ENCODE measurements around the gene FOXO1. TPM values are rescaled to one million over a fixed set of nuclear protein-coding genes. Genes with fewer than 3 reads are reported as not detected.

The FOXO1 gene
- total and polyA plus RNA-seq, 2 of the 13 experiments (the other 11 are each of a cell fraction or from before 2014, with no cell fraction given) = 8.1 to 13.1 TPM

DNA sequence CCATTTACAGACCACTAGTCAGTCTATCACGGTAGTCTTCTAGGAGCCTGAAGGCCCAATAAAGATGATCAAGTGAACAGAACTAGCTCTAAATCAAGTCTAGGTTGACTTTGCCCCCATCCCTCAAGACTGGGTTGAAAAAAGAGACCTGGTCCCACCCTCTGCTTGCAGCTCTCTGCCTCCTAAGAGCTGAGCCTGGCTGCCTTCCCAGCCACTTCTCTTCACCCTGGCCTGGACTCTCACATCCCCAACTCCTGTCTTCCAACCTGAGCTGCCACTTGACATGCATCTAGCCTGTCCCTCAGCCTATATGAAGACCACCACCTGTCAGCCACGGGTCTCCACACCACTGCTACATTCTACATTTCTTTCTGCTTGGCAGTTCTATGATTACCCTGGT, 99.6 kb downstream of the FOXO1 start:
- Histone ChIP-seq H3K9ac (ENCODE audit: insufficient read depth, low read depth, low read length) (no peak overlapping the region), H3K4me3 (replicated peaks in 1 of 3; ENCODE audit: insufficient read depth in 1 of 3, low read depth in 2 of 3, low read length in 3 of 3) (no peak overlapping the region), H3K79me2 (ENCODE audit: insufficient read depth, low read length) (peaks cover 86% of the 10 kb centered on the region), H3K4me2 (ENCODE audit: low read depth, low read length) (no peak overlapping the region), H3K36me3 (replicated peaks in 1 of 2; ENCODE audit: control insufficient read depth in 1 of 2, insufficient read depth in 2 of 2, low read length in 2 of 2) (no peaks in the 10 kb centered on the region; a peak in 1 of 5 replicates), H3K27me3 (ENCODE audit: control insufficient read depth in 1 of 2, insufficient read depth in 2 of 2, low read length in 2 of 2) (no peaks in the 10 kb centered on the region), H4K20me1 (ENCODE audit: insufficient read depth, low read length) (no peaks in the 10 kb centered on the region), H2AFZ (ENCODE audit: low read length) (no peak overlapping the region), H3K27ac (ENCODE audit: extremely low read length, insufficient read depth, low read length) (peak overlapping the region; percentile 8), H3K4me1 (ENCODE audit: insufficient read depth, low read length) (peaks cover 99% of the 10 kb centered on the region), H3K9me3 (ENCODE audit: low read length) (no peaks in the 10 kb centered on the region)
- ATAC-seq = no peak
- no TSS peak for BruUV-seq (replicated peaks)
- intact Hi-C loops (cut with micrococcal nuclease; ENCODE audit: unreplicated experiment) = no loop called here
- ChIA-PET POLR2A (no interaction called here), CTCF (ENCODE audit: low intra/inter-chr PET ratio, low total read pairs) (no interaction called here)
- no peak for TF ChIP-seq ATF1 (CRISPR knock-in tag; IDR thresholded peaks at IDR 0.05)
- no peak for TF ChIP-seq NBN (conservative IDR thresholded peaks at IDR 0.05)
- TF ChIP-seq STAG1 (CRISPR knock-in tag; IDR thresholded peaks at IDR 0.05) = no peak
- no peak for TF ChIP-seq ZNF484 (CRISPR knock-in tag; IDR thresholded peaks at IDR 0.05; ENCODE audit: borderline replicate concordance, low read depth)
- no peak for TF ChIP-seq ZNF468 (CRISPR knock-in tag; IDR thresholded peaks at IDR 0.05)
- TF ChIP-seq, protein P1, sequence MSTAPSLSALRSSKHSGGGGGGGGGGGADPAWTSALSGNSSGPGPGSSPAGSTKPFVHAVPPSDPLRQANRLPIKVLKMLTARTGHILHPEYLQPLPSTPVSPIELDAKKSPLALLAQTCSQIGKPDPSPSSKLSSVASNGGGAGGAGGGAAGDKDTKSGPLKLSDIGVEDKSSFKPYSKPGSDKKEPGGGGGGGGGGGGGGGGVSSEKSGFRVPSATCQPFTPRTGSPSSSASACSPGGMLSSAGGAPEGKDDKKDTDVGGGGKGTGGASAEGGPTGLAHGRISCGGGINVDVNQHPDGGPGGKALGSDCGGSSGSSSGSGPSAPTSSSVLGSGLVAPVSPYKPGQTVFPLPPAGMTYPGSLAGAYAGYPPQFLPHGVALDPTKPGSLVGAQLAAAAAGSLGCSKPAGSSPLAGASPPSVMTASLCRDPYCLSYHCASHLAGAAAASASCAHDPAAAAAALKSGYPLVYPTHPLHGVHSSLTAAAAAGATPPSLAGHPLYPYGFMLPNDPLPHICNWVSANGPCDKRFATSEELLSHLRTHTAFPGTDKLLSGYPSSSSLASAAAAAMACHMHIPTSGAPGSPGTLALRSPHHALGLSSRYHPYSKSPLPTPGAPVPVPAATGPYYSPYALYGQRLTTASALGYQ (CRISPR knock-in tag; IDR thresholded peaks at IDR 0.05) = no peak
- TF ChIP-seq NFIB (CRISPR knock-in tag; IDR thresholded peaks at IDR 0.05; ENCODE audit: borderline replicate concordance) = no peak
- no peak for TF ChIP-seq ZBTB42 (CRISPR knock-in tag; IDR thresholded peaks at IDR 0.05)
- TF ChIP-seq SRSF9 (IDR thresholded peaks at IDR 0.05; ENCODE audit: borderline replicate concordance, insufficient read depth, low read depth, low read length, poor library complexity, severe bottlenecking) = no peak
- no peak for TF ChIP-seq ZMAT3 (CRISPR knock-in tag; conservative IDR thresholded peaks at IDR 0.05)
- TF ChIP-seq MED8 (CRISPR knock-in tag; IDR thresholded peaks at IDR 0.05; ENCODE audit: insufficient replicate concordance) = no peak
- TF ChIP-seq GMEB2 (CRISPR knock-in tag; IDR thresholded peaks at IDR 0.05; ENCODE audit: low read depth) = no peak
- TF ChIP-seq MXI1 (IDR thresholded peaks at IDR 0.05; ENCODE audit: borderline replicate concordance, low read depth, low read length) = no peak
- no peak for TF ChIP-seq CAMTA2 (CRISPR knock-in tag; IDR thresholded peaks at IDR 0.05; ENCODE audit: borderline replicate concordance)
- no peak for DNase-seq (ENCODE audit: low spot score)
- no peak for FAIRE-seq
- in situ Hi-C loops (cut with HindIII; ENCODE audit: extremely low pct_ligation_motif_present, low pct_unique_long_range_greater_than_20kb) = no loop called here
- WGBS (ENCODE audit: low lambda C conversion rate) = 64% methylated on average over 2 of the region's 2 CpGs
